Measurements from ENCODE around the gene ADCYAP1R1.

ADCYAP1R1 gene

DNA sequence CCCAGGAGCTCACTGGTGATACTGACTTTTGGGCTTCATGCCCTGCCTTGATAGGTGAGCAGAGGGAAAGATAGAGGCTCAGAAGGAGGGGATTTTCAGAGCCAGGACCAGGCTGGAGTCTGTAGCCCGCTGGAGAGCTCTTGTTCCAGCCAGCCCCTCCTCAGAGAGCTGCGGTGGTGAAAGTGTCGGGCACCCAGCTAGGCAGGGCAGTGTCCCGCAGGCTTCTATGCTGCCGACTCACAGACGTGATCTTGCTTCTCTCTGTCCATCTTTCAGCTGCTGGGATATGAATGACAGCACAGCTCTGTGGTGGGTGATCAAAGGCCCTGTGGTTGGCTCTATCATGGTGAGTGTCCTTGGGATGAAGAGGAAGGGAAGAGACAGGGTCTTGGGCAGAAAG is 35.2 kb downstream of the ADCYAP1R1 start:
- no peak for DNase-seq (ENCODE audit: low spot score)
- TF ChIP-seq, protein P1, sequence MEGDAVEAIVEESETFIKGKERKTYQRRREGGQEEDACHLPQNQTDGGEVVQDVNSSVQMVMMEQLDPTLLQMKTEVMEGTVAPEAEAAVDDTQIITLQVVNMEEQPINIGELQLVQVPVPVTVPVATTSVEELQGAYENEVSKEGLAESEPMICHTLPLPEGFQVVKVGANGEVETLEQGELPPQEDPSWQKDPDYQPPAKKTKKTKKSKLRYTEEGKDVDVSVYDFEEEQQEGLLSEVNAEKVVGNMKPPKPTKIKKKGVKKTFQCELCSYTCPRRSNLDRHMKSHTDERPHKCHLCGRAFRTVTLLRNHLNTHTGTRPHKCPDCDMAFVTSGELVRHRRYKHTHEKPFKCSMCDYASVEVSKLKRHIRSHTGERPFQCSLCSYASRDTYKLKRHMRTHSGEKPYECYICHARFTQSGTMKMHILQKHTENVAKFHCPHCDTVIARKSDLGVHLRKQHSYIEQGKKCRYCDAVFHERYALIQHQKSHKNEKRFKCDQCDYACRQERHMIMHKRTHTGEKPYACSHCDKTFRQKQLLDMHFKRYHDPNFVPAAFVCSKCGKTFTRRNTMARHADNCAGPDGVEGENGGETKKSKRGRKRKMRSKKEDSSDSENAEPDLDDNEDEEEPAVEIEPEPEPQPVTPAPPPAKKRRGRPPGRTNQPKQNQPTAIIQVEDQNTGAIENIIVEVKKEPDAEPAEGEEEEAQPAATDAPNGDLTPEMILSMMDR (IDR thresholded peaks at IDR 0.05; ENCODE audit: extremely low read depth, missing control alignments): no peak

GRCh38 chr7:31091924-31092434 is 39.9 kb downstream of the ADCYAP1R1 start:
- TF ChIP-seq, protein P1 (IDR thresholded peaks at IDR 0.05; ENCODE audit: extremely low read depth, missing control alignments): no peak
- no peak for DNase-seq (ENCODE audit: low spot score)

- TF ChIP-seq, protein P1 (IDR thresholded peaks at IDR 0.05; ENCODE audit: extremely low read depth, missing control alignments): no peak
- no peak for DNase-seq (ENCODE audit: low spot score)
Observed at GRCh38 chr7:31092606-31093005, 40.5 kb downstream of the ADCYAP1R1 start.

GRCh38 chr7:31093282-31093681 is 41.2 kb downstream of the ADCYAP1R1 start:
- DNase-seq (ENCODE audit: low spot score): no peak
- TF ChIP-seq, protein P1 (IDR thresholded peaks at IDR 0.05; ENCODE audit: extremely low read depth, missing control alignments): no peak

- TF ChIP-seq, protein P1 (IDR thresholded peaks at IDR 0.05; ENCODE audit: extremely low read depth, missing control alignments): no peak
- DNase-seq (ENCODE audit: low spot score): no peak
Observed at GRCh38 chr7:31094271-31094670, 42.2 kb downstream of the ADCYAP1R1 start.

DNA sequence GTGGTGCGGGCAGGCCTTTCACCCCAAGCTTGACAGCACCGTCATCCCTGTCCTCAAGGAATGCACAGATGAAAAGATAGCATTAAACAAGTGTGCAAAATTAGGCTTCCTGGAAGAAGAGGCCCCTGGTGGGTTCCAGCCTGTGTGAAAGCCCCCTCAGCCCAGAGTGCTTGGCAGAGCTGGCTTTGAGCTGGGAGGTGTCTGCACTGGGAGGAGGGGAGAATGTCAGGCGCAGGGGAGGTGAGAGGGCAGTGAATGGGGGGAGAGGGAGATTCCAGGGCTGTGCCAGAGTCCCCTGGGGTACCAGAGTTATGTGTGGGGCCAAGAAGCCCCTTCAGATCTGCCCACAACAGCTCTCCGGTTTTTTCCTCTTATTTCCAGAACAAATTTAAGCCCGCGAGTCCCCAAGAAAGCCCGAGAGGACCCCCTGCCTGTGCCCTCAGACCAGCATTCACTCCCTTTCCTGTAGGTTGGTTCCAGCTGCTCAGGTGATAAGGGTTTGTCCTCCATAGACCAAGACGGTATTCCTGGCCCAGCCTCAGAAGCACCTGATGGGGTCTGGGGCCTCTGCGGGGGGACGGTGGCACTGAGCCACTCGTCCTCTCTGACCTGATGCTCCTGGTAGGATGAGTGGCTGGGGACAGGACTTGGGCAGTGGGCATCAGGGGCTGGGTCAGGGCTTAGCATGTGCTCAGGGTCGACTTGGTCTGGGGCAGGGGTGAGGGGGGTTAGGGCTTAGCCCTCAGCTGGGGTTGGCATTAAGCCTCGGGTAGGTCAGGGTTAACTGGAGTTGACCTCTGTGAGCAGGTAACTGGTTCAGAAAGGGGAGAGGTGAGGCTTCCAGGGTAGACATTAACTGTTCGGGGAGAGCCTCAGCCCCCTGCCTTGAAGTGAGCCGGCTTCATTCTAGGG is 43.4 kb downstream of the ADCYAP1R1 start:
- TF ChIP-seq, protein P1 (IDR thresholded peaks at IDR 0.05; ENCODE audit: extremely low read depth, missing control alignments): no peak
- DNase-seq (ENCODE audit: low spot score): no peak

- TF ChIP-seq, protein P1 (IDR thresholded peaks at IDR 0.05; ENCODE audit: extremely low read depth, missing control alignments): no peak
- no peak for DNase-seq (ENCODE audit: low spot score)
Observed at GRCh38 chr7:31096198-31096876, 44.2 kb downstream of the ADCYAP1R1 start.
